Measurements from ENCODE around the gene GPR55.

GPR55 gene

GRCh38 chr2:230950874-230951339 is 25.9 kb upstream of the GPR55 start:
- peak; percentile 56 for DNase-seq

- DNase-seq: peak; percentile 57
These were observed 25.2 kb upstream of the GPR55 start for GRCh38 chr2:230949966-230950873.

GRCh38 chr2:230947908-230948365 is 22.9 kb upstream of the GPR55 start:
- peak; percentile 63 for DNase-seq

- no peak for DNase-seq
These were observed 22.2 kb upstream of the GPR55 start for GRCh38 chr2:230947235-230947576.

GRCh38 chr2:230946429-230947234 is 21.6 kb upstream of the GPR55 start:
- peak; percentile 56 for DNase-seq

GRCh38 chr2:230944757-230945372 is 19.8 kb upstream of the GPR55 start:
- peak; percentile 59 for DNase-seq

- DNase-seq: peak; percentile 71
These were observed 19.1 kb upstream of the GPR55 start for GRCh38 chr2:230944123-230944653.

GRCh38 chr2:230942920-230943896 is 18.2 kb upstream of the GPR55 start:
- peak; percentile 83 for DNase-seq

- peak; percentile 56 for DNase-seq
These were observed 17.3 kb upstream of the GPR55 start for GRCh38 chr2:230942371-230942770.

GRCh38 chr2:230941202-230942180 is 16.4 kb upstream of the GPR55 start:
- DNase-seq: peak; percentile 51

- DNase-seq: peak; percentile 55
These were observed 15.4 kb upstream of the GPR55 start for GRCh38 chr2:230940471-230940815.

GRCh38 chr2:230939691-230940470 is 14.8 kb upstream of the GPR55 start:
- peak; percentile 51 for DNase-seq

- DNase-seq: peak; percentile 51
These were observed 14.1 kb upstream of the GPR55 start for GRCh38 chr2:230939066-230939591.

GRCh38 chr2:230938516-230939065 is 13.5 kb upstream of the GPR55 start:
- peak; percentile 43 for DNase-seq

- DNase-seq: no peak
These were observed 13.1 kb upstream of the GPR55 start for GRCh38 chr2:230938098-230938497.

- no peak for DNase-seq
These were observed 12.3 kb upstream of the GPR55 start for GRCh38 chr2:230937362-230937761.

- DNase-seq: peak; percentile 42
These were observed 11.2 kb upstream of the GPR55 start for GRCh38 chr2:230936243-230936642.

GRCh38 chr2:230935130-230935430 is 10.0 kb upstream of the GPR55 start:
- DNase-seq: no peak

All from activated CD8-positive, alpha-beta memory T cell treated with anti-CD3 and anti-CD28 coated beads for 24 hours (primary cell).